Measurements from ENCODE around the gene C20orf173.
"Not testable (repeated sequence)": the region's sequence is repeated elsewhere in the genome, so short reads cannot be mapped to it uniquely, and the experiment has no call there.

Gene C20orf173

GRCh38 chr20:35552914-35553313, 23.5 kb upstream of the C20orf173 start:
- no peak for DNase-seq (ENCODE audit: low read depth, low spot score)
- TF ChIP-seq, protein P1, sequence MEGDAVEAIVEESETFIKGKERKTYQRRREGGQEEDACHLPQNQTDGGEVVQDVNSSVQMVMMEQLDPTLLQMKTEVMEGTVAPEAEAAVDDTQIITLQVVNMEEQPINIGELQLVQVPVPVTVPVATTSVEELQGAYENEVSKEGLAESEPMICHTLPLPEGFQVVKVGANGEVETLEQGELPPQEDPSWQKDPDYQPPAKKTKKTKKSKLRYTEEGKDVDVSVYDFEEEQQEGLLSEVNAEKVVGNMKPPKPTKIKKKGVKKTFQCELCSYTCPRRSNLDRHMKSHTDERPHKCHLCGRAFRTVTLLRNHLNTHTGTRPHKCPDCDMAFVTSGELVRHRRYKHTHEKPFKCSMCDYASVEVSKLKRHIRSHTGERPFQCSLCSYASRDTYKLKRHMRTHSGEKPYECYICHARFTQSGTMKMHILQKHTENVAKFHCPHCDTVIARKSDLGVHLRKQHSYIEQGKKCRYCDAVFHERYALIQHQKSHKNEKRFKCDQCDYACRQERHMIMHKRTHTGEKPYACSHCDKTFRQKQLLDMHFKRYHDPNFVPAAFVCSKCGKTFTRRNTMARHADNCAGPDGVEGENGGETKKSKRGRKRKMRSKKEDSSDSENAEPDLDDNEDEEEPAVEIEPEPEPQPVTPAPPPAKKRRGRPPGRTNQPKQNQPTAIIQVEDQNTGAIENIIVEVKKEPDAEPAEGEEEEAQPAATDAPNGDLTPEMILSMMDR (IDR thresholded peaks at IDR 0.05; ENCODE audit: low read depth, low read length): no peak
- H3K4me3 ChIP-seq (ENCODE audit: low read depth, low read length): no peak overlapping the region
- in situ Hi-C loops (cut with HindIII; ENCODE audit: low sequenced_read_pairs): no loop called here

- H3K4me3 ChIP-seq (ENCODE audit: low read depth, low read length): no peak overlapping the region
- in situ Hi-C loops (cut with HindIII; ENCODE audit: low sequenced_read_pairs): no loop called here
Observed at GRCh38 chr20:35551503-35551902, 22.1 kb upstream of the C20orf173 start.

GRCh38 chr20:35547329-35547728, 17.9 kb upstream of the C20orf173 start:
- H3K4me3 ChIP-seq (ENCODE audit: low read depth, low read length): no peak overlapping the region
- DNase-seq (ENCODE audit: low read depth, low spot score): no peak
- in situ Hi-C loops (cut with HindIII; ENCODE audit: low sequenced_read_pairs): no loop called here
- TF ChIP-seq, protein P1 (IDR thresholded peaks at IDR 0.05; ENCODE audit: low read depth, low read length): no peak

More at GRCh38 chr20:35551503-35551902, 22.1 kb upstream of the C20orf173 start:
- no peak for DNase-seq (ENCODE audit: low read depth, low spot score)
- TF ChIP-seq, protein P1 (IDR thresholded peaks at IDR 0.05; ENCODE audit: low read depth, low read length): no peak

- no peak for DNase-seq (ENCODE audit: low read depth, low spot score)
- H3K4me3 ChIP-seq (ENCODE audit: low read depth, low read length): no peak overlapping the region
- TF ChIP-seq, protein P1 (IDR thresholded peaks at IDR 0.05; ENCODE audit: low read depth, low read length): no peak
- in situ Hi-C loops (cut with HindIII; ENCODE audit: low sequenced_read_pairs): no loop called here
Observed at GRCh38 chr20:35546127-35546526, 16.7 kb upstream of the C20orf173 start.

- DNase-seq (ENCODE audit: low read depth, low spot score): peak; percentile 68
- in situ Hi-C loops (cut with HindIII; ENCODE audit: low sequenced_read_pairs); H3K4me3 ChIP-seq (ENCODE audit: low read depth, low read length): not testable (repeated sequence)
Observed at GRCh38 chr20:35544941-35545340, 15.5 kb upstream of the C20orf173 start.

DNA sequence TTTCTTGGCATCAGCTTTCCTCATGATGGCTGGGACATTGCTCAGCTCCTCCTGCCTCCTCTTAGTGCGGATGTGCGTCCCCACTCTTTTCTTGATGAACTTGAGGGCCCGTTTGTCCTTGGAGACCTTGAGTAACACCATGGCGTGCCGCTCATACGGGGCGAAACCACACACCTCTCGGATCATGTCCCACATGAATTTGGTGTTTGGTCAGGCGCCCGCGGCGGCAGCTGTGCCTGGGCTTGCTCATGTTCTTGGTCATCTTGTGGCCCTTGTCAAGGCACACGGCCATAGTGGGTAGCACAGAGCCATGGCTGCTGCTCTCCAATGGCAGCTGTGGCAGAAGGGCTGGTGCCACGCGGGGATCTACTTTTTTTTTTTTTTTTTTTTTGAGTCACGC, 15.0 kb upstream of the C20orf173 start:
- TF ChIP-seq, protein P1 (IDR thresholded peaks at IDR 0.05; ENCODE audit: low read depth, low read length): no peak
- in situ Hi-C loops (cut with HindIII; ENCODE audit: low sequenced_read_pairs): no loop called here
- DNase-seq (ENCODE audit: low read depth, low spot score): no peak
- no peak overlapping the region for H3K4me3 ChIP-seq (ENCODE audit: low read depth, low read length)

GRCh38 chr20:35542990-35543389, 13.5 kb upstream of the C20orf173 start:
- H3K4me3 ChIP-seq (ENCODE audit: low read depth, low read length): no peak overlapping the region
- in situ Hi-C loops (cut with HindIII; ENCODE audit: low sequenced_read_pairs): no loop called here
- no peak for DNase-seq (ENCODE audit: low read depth, low spot score)

More at GRCh38 chr20:35542990-35543389, 13.5 kb upstream of the C20orf173 start:
- TF ChIP-seq, protein P1 (IDR thresholded peaks at IDR 0.05; ENCODE audit: low read depth, low read length): no peak

Data from astrocyte of the spinal cord (primary cell).